HEK293T (cell line): Measurements from ENCODE around the gene DYNC1I1.

Experiments used
- ARNT ChIP-seq: fragments of 450-650 bp; IDR thresholded peaks from 2 replicates; pipeline ENCODE4 v1.6.1; 2017; ENCODE audit warnings: mild to moderate bottlenecking
- BHLHE40 ChIP-seq: fragments of 450-650 bp; IDR thresholded peaks from 2 replicates; pipeline ENCODE4 v1.6.1; 2016; ENCODE audit warnings: mild to moderate bottlenecking, moderate library complexity, borderline replicate concordance
- FOXA1 ChIP-seq: fragments of 450-650 bp; IDR thresholded peaks from 2 replicates; pipeline ENCODE4 v1.6.1; 2016; ENCODE audit warnings: mild to moderate bottlenecking
- FOXK2 ChIP-seq: fragments of 450-650 bp; IDR thresholded peaks from 2 replicates; pipeline ENCODE4 v1.6.1; 2016; ENCODE audit warnings: mild to moderate bottlenecking
- FOXM1 ChIP-seq: fragments of 450-650 bp; IDR thresholded peaks from 2 replicates; pipeline ENCODE4 v1.6.1; 2017; ENCODE audit warnings: mild to moderate bottlenecking, borderline replicate concordance
- HDGF ChIP-seq: fragments of 450-650 bp; IDR thresholded peaks from 2 replicates; pipeline ENCODE4 v1.6.1; 2017; ENCODE audit warnings: antibody characterized with exemption, borderline replicate concordance
- NFRKB ChIP-seq: fragments of 450-650 bp; IDR thresholded peaks from 2 replicates; pipeline ENCODE4 v1.6.1; 2016; ENCODE audit warnings: mild to moderate bottlenecking, moderate library complexity
- PKNOX1 ChIP-seq: fragments of 450-650 bp; IDR thresholded peaks from 2 replicates; pipeline ENCODE4 v1.6.1; 2016
- SP1 ChIP-seq: fragments of 450-650 bp; IDR thresholded peaks from 2 replicates; pipeline ENCODE4 v1.6.1; 2017
- SUZ12 ChIP-seq: fragments of 450-650 bp; IDR thresholded peaks from 2 replicates; pipeline ENCODE4 v1.6.1; 2016; ENCODE audit warnings: mild to moderate bottlenecking
- TARDBP ChIP-seq: fragments of 450-650 bp; IDR thresholded peaks from 2 replicates; pipeline ENCODE4 v1.6.1; 2016
- ZNF384 ChIP-seq: fragments of 450-650 bp; IDR thresholded peaks from 2 replicates; pipeline ENCODE4 v1.6.1; 2016

DNA sequence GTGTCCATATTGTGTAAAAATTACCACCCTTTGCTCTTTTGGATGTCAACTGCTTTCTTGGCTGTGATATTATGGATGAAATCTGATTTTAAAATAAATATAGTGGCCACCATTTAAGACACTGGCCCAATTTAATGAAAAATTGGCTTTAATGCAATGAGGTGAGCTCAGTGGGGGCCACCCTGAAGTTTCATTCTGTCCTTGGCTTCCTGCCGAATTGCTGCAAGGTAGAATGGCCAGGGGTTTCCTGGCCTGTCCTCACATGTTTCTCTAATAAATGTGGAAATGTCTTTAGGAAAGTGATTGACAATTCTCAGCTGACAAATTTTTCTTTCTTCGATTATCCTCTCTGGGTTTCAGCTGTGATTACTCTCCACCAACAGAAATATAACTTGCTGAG, 36.0 kb downstream of the DYNC1I1 start:
- TF ChIP-seq ARNT, result no peak
- no peak for TF ChIP-seq FOXM1
- TF ChIP-seq BHLHE40, result no peak
- no peak for TF ChIP-seq FOXA1
- no peak for TF ChIP-seq NFRKB
- TF ChIP-seq SP1, result no peak
- TF ChIP-seq FOXK2, result no peak
- TF ChIP-seq HDGF, result no peak
- TF ChIP-seq ZNF384, result no peak
- no peak for TF ChIP-seq SUZ12
- no peak for TF ChIP-seq PKNOX1
- no peak for TF ChIP-seq TARDBP
